Nucleus accumbens (tissue), 56 donors: ENCODE measurements around the gene MIB1.

Experiments used
- DNase-seq, 56 donors: peaks; one replicate each; lab custom pipeline; 2025; lab: John Stamatoyannopoulos, UW

MIB1 gene

DNA sequence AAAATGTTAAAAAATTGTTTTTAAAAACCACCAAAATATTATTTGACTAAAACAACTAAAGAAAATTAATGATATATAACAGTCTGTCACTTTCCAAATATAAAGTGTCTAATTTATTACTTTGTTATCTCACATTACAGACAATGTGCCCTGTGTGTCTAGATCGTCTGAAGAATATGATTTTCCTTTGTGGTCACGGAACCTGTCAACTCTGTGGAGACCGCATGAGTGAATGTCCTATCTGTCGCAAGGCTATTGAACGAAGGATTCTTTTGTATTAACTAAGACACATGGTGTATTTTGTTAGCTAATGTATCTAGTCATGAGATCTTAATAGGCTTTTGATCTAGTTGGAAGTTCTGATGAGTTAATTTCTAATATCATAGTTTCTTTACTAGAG is 123.8 kb downstream of the MIB1 start:
- no peak for DNase-seq

DNA sequence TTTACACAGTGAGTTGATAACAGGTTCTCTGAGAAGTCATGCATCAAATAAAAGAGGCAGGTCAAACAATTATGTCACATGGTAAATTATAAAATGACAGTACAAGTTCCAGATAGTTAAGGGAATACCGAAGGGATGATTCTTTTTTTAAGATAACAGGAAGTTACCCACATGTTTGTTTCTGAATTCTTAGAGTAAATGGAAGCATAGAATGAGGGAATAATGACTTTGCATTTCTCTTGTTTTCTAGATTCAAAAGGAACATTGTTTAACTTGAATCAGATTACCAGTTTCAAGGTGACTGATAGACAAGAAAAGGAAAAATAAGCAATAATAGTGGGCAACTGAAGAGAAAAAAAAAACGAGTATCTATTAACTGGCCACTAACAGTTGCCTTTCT is 124.5 kb downstream of the MIB1 start:
- DNase-seq: no peak

DNA sequence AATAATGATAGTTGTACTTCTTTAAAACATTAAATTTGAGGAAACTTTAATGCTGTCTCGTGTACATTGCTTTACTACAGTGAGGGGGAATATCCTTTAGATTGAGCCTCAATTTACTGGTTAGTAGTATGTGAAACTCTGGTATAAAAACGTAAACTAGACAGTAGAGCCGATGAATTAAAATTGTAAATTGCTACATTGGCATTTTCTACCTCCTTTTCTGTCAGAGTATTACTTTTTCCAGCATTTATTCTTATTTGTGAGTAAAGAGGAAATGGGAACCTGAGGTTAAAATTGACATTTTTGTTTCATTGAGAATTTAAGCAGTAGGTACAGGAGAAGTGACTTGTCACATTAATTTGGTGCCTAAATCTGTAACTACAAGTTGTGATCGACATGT is 128.2 kb downstream of the MIB1 start:
- DNase-seq: no peak

DNA sequence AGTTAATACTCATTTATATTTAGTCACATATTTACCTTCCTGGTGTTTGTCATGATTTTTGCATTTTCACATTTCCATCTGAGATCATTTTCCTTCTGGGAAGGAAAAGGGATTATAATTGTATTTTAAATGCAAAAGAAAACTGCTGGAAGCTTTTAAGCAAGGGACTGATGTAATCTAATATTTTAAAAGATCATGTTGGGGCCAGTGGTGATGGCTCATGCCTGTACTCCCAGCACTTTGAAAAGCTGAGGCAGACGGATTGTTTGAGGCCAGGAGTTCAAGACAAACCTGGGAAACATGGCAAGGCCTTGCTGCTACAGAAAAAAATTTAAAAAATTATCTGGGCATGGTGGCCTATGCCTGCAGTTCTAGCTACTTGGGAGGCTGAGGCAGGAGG is 149.0 kb downstream of the MIB1 start:
- no peak for DNase-seq

DNA sequence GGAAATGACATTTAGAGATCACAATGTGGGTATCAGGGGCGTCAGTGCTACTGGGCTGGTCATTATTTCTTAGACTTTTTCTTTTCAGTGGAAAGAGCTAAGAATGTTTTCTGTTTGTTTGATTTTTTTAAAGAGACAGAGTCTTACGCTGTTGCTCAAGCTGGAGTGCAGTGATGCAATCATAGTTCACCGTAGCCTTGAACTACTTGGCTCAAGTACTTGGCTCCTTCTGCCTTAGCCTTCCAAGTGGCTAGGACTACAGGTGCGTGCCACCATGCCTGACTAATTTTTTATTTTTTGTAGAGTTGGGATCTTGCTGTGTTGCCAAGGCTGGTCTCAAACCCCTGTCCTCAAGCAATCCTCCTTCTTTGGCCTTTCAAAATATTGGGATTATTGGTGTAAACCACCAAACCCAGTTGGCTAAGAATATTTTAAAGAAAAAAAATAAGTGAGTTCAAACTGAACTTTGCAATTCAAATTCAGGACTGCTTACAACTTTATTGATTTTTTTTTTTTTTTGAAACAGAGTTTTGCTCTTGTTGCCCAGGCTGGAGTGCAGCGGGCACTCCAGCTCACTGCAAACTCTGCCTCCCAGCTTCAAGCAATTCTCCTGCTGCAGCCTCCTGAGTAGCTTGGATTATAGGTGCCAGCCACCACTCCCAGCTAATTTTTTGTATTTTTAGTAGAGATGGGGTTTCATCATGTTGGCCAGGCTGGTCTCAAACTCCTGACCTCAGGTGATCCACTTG is 154.2 kb downstream of the MIB1 start:
- no peak for DNase-seq

DNA sequence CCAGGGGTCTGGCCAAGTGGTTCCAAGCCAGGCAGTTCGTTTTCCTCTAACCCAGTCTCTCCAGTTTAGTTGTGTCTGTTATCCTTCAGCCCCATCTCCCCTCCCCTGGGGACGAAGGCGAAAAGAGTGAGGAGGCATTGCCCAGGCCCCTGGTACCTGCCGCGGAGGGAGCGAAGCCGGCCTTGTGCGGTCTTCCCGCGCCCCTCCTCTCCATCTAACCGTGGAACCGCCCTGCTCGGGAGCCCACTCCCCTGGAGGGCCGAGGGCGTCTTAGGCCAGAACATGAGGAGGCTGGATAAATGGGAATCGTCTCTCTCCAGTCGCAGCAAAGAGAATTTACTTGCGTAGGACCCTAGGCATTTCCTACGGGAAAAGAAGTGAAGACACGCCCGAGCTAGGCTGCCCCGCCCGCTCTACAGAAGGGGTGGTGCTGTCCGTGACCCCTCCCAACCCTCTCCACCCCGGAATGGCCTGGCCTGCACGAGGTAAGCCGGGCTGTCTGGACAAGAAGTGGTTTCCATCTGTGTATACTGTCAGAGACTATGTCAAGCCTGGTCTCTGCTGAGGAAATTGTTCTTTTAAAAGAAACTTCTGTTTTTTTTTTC is 156.2 kb downstream of the MIB1 start:
- no peak for DNase-seq

DNA sequence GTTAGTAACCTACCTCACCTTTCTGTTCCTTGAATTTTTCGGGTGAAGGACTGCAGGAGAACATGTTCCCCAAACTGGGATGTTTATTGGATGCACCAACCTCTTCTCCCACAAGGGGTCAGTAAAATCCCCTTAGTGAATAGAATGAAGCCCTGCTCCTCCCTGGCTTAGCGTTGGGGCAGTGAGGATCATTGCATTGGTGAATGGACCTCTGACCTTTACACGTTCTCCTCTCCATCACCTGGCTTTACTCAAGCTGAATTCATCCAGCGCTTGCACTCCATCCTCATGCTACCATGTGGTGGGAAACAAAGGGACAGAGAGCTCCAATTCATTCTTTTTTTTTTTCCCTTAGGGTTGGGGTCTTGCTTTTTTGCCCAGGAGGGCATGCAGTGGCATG is 157.2 kb downstream of the MIB1 start:
- DNase-seq: peak in 10 of 56 donors; percentile 0 to 19 (median 6)

DNA sequence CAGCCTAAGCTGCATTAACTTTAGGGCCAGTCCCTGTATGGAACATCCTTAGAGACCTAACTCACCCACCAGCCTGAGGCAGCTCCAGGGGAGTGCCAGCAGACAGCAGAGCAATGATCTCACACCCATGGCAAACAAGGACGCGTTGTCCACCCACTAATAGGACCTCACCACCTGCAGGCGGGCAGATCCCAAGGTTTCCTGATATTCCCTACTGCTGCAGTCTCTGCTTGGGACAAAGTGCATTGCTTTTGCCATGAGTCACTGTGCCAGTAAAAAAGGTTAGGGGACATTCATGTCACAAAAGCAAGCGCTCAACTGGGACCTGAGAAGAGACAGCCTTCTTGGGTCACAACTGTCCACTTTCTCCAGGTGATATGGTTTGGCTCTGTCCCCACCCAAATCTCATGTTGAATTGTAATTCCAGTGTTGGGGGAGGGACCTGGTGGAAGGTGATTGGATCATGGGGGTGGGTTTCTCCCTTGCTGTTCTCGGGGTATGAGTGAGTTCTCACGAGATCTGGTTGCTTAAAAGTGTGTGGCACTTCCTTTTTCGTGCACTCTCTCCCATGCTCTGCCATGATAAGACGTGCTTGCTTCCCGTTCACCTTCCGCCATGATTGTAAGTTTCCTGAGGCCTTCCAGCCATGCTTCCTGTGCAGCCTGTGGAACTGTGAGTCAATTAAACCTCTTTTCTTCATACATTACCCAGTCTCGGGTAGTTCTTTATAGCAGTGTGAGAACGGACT is 160.2 kb downstream of the MIB1 start:
- no peak for DNase-seq

DNA sequence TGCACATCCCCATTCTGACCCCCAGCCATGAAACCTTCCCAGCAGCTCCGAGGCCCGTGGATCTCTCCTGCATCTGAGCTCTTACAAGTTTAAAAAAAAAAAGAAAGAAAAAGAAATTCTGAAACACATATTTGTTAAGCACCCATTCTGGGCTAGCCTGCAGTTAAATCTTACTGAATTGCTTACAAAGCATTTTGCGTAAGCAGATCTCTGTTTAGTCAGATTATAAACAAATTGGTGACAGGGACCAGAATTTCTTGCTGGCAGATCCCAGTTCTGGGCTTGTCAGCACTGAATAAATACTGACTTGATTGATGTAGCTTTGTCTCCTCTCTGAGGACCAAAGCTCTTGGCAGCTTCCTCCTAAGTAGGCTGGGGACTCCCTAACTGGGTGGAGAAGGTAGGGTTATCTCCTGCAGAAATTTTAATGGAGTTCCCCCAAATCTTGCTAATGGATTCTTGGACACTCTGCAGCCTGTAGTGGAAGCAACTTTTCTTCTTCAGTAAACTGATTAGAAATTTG is 160.9 kb downstream of the MIB1 start:
- no peak for DNase-seq

DNA sequence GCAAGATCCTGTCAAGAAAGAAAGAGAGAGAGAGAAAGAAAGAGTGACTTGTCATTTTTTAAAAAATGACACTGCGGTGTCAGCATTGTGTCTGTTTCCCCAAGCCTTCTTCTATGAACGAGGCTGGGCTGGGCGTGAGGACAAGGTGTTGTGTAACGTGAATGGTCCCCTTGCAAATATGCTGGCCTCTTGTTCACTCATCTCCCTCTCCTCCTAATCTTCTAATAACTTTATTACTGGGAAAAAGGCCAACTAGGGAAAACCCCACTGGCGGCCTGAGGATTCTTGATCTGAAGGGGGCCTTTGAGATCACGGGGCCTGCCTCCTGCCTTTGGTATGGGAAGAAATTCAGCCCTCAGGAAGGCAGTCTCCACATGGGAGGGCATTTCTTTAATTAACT is 163.1 kb downstream of the MIB1 start:
- no peak for DNase-seq

DNA sequence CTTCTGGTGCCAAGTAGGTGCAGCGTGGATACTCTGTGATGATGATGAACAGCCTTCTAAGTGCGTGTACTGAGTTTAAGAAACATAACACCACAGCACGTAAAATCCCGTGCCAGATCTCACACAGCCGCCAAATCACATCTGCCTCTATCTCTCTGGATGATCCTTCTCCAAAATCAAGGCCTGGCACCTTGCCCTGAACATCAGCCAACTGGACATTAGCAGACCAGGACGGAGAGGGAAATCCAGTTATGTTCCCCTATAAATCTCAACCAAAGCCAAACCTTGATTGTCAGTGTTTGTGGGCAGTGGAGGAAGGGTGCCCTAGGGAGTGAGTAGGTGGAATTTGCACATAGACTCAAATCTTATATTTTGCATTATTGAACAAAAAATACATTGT is 164.3 kb downstream of the MIB1 start:
- DNase-seq: peak in 2 of 56 donors; percentile 1 to 4

DNA sequence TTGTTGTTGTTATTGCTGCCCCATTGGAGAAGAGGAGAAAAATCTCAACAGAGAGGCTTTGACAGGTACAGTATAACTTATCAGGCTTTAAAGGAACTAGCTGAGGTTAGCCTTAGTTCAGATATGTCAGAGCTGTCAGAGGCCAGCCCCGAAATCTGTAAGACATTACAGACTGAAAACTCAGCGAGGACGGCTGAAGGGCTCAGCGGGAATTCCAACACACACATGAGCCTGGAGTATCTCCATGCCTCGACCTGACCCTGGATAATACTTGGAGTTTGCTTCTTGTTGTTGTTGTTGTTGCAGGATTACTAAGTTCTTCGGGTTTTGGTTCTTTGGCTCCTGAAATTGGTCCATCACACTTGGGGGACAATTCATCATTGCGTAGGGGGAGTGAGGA is 166.9 kb downstream of the MIB1 start:
- no peak for DNase-seq

DNA sequence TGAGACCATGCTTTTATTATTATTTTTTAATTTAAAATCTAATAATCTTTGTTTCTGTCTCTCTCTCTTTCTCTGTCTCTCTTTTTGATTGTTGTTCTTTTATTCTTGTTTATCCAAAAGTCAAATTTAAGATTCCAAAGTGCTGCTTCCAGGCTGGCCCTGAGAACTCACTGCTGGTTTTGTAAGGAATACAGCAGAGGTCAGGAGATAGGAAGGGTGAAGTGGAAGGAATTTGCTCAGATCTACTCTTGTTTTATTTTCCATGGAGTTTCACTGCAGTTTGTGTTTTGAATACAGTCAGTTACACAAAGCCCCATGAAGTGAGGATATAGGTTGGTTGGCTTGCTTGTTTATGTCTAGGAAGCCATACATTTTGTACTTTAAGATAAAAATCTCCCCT is 168.1 kb downstream of the MIB1 start:
- DNase-seq: no peak

DNA sequence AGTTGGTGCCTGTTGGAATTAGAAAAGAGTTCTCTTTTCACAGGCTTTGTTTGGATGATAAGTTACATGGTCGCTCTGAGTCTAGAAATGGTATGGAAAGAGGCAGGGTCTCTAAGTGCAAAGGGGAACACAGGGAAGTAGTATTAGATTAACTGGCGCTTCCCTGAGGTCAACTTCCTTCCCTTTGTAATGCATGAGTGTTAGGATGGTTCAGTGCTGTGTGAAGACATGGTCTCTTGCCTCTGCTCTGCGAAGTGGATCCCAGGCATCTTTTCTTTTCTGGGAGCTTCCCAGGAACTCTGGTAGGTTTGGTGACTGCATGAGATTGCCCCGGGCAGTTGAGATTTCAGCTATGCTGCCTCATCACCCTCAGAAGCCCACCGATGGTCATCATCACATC is 170.3 kb downstream of the MIB1 start:
- DNase-seq: no peak

DNA sequence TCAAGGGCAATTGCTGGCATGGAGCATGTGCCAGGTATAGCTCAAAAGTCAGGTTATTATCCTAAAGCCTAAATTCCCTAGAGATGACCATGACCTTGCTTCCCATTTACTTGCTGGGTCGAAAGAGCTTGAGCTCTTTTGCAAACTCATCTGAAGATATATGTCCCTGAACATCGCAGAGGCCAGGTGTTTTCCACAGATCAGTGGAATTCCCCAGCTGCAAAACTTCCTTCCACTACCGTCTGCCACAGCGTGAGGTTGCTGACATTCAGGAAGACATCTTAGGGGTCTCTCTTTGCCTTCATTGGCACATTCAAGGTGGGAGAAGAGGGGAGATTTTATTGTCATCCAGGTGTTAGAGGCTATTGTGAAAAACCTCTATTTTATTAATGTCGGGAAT is 171.0 kb downstream of the MIB1 start:
- DNase-seq: no peak

DNA sequence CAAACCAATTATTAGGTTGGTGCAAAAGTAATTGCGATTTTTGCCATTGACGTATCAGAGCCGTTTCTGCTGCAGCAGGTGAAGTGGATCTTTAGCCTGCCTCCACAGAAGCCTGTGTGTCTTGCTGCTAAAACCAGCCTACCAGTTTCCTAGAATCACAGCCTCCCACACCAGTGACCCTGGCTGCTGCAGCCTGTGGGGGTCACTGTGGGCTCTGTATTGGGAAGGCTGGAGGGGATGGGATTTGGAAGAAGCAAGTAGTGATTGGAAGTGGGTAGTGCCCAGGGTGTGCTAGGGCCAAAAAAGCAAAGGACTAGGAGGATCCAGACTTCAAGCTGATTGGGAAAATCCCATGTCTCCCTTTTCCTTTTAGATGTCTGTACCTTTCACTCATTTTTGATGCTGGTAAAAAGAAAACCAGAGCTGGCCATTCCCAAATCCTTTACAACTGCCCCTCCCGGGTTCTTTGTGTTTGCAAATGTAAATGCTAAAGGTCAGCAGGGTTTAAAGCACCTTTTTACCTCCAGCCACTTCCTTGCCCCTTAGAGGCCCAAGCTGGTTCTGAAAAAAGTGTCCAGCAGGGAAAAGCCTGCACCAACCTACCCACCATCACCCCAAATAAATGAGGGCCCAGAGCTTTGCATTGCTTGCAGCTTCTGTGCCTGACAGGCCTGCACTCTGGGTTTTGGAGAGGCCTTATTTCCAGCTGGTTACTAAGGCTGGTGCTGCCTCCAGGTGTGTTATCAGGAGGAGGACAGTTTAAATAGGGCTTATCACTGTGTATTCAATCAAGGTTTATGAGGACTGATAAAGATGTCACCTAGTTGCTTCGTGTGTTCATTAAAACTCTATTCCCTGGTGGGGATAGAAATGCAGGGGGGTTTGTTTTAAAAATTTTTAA is 172.0 kb downstream of the MIB1 start:
- DNase-seq: no peak

DNA sequence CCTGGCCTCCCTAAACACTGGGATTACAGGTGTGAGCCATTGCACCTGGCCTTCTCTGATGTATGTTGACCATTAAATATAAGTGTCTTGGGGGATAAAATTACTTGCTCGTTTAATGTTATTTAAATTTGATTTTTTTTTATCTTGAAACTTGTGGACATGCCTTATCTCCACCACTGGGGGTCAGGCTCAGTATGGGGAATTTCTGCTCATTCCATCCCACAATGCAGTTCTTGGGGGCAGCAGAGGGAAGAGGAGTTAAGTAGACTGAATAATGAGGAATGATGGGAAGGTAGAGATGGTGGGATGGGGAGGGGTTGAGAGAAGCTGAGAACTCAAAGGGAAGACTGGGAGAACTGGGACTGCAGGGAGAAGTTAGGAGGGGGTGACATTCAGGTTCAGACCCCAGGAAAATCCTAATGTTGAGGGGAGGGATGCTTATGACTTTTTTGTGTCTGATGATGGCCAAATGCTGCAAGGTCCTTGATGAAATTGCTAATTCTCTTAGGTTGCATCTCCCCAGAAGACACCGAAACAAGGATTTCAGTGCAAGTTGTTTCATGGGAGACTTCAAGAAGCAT is 174.2 kb downstream of the MIB1 start:
- no peak for DNase-seq

DNA sequence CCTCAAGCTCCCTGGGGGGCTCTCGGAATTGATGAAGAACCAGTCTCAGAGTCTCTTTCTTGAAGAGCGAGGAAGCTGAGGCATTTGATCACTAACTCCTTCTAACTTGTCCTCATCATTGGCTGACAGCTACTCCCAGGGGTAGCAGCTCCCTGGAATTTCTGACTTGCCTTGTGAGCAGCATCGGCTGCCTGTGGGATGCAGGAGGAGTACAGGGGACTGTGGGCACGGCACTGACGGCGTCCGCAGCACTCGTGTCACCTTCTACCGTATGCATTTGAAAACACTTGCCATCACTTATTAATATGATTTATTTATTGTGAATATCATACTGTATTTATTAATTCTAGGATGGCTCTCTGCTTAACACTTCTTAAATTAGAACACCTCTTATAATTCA is 175.0 kb downstream of the MIB1 start:
- no peak for DNase-seq

DNA sequence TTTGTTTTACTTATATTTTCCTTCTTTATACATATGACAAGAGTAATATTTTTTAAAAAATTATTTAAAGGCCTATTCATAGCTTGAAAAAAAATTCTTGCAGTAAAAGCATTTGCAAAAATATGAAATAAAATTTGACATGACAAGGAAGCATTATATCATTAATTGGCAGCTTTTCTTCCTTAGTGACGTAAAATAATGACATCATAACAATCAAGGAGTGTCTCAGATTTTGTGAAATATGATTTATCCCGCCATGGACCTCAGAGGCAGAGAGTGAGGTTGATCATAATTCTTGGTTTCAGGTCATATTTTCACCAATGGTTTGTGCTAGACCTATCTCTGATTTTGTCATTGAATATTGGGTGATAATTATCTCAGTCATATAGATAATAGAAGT is 176.0 kb downstream of the MIB1 start:
- DNase-seq: no peak

DNA sequence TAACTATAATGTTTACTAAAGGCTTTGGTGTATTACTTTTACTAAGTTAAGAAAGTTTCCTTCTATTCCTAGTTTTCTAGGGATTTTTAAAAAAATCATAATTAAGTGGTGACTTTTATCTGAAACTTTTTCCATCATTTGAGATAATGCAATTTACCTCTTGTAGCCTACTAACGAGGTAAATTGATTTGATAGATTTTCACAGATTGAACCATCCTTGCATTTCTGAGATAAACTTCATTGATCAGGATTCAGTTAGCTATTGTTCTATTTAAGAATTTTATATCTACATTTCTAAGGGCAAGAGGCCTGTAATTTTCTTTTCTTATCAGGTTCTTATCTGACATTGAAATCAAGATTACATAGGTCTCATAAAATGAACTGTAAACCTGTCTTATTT is 178.1 kb downstream of the MIB1 start:
- DNase-seq: no peak
